Measurements from ENCODE around the gene TMEM119.
"Not testable (repeated sequence)": the region's sequence is repeated elsewhere in the genome, so short reads cannot be mapped to it uniquely, and the experiment has no call there.

TMEM119 gene

DNA sequence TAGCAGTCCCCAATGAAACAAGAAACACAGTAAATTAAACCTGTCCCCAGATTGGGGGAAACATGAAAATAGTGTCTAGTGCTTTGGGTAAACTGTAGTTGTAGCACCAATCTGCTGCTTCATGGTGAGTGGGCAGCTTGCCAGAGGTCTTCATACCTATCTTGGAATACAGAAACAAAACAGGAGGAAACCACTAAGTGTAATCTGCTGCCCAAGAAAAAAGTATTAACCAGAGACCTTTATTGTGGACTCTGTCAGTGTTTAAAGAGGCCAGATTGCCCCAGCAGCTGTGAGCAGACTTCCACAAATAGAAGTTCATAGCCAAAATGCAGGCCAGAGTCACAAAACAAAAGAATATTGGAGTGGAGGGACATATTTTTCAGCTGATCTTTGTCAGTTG, 33.2 kb downstream of the TMEM119 start:
- no peak for DNase-seq

DNA sequence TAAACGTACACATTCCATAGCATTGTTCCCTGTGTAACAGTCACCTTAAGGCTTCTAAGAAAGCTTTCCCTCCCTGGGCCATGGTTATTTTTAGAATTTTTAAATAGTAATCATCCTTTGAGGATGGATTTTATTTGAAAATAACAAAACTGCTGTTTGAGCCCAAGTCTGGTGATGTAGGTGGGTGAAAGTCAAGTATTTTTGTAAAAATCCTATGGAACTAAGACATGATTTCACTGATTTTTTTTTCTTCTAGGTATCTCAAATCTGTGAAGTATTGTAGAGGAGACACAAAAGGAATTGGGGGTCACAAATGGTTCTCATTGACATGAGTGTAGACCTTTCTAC, 34.1 kb downstream of the TMEM119 start:
- DNase-seq, result no peak

DNA sequence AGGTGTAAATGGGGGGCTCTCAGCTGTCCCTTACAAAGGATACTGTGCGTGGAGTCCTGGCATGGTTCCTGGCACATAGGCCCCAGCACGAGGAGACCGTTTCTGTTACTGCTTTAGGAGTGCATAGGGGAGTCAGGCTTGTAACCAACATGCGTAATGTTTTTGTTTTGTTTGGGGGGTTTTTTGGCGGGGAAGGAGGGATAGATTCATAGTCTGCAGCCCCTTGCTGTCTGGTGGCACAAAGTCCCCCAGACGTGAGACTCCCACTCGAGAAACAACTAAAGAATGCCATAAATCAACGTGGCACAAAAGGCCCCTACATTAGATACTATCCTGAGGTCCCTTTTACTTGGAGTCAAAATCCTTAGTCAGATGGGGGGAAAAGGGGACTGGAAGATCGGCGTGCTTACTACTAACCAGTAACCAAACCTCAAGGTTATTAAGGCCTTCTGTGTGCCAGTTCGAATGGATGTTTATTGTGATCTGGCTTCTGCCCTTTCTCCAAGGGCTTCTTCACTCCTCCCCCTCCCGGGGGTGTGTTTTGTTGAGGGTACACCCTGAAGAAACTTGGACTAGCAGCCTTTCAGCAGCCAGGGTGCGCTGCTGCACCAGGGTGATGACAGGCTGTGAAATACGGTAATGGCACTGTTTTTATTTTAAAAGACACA, 34.6 kb downstream of the TMEM119 start:
- peak; percentile 88 to 93 (median 93) for DNase-seq

DNA sequence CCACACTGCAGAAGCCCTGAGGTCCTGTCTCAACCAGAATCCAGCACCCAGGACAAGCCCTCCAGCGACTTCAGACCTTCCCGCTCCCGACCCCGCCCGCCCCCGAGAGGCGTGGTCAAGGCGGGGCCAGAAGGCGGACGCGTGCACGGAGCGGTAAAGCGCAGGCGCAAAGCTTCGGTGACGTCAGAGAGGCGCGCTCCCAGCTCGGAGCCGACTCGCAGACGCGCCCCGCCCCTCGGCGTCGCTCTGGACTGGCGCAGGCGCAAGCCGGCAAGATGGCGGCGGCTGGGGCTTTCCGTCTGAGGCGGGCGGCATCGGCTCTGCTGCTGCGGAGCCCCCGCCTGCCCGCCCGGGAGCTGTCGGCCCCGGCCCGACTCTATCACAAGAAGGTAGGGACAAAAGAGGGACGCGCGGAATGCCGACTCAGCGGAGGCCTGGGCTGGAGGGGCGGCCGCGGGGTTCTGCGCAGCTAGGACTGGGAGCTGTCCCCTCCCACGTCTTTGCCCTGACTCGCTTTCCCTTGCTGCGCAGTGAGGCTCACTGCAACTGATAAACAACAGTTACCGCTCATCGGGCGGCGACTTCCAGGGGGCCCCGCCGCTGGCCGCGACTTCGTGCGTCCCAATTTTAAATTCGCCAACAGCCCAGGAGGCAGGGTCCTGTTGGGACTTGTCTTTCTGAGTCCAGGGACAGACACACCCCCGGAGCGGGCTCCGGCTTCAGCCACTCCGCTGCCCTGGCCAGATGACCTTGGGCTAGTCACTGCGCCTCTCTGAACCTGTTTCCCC, 35.3 kb downstream of the TMEM119 start, which contains the start of gene ISCU:
ISCU (plus strand) TSS at position 249 of the 788 bp plus-strand sequence; CDS start at position 276, 27 bp downstream.
- peak; percentile 99 for DNase-seq

DNA sequence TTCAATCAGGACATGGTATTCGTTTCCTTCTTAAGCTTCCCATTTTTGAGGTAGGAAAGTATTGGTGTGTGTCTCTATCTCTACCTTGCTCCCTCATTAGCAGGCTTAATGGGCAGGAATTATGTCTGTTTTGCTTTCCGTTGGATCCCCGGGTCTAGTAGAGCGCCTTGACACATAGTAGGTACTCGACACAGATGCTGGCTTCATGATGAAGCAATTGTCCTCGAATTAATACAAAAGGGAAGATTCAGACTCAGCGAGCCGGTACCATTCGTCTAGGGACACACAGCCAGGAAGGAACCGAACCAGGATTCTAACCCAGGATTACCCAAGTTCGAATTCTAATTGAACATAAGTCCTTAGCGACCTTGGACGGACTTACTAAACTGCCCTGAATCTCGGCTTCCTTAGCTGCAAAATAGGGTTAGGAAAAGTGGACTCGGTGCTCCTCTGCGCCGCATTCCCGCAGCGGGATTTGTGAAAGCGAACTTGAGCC, 36.0 kb downstream of the TMEM119 start:
- peak in 1 of 4 experiments; percentile 18 for DNase-seq

DNA sequence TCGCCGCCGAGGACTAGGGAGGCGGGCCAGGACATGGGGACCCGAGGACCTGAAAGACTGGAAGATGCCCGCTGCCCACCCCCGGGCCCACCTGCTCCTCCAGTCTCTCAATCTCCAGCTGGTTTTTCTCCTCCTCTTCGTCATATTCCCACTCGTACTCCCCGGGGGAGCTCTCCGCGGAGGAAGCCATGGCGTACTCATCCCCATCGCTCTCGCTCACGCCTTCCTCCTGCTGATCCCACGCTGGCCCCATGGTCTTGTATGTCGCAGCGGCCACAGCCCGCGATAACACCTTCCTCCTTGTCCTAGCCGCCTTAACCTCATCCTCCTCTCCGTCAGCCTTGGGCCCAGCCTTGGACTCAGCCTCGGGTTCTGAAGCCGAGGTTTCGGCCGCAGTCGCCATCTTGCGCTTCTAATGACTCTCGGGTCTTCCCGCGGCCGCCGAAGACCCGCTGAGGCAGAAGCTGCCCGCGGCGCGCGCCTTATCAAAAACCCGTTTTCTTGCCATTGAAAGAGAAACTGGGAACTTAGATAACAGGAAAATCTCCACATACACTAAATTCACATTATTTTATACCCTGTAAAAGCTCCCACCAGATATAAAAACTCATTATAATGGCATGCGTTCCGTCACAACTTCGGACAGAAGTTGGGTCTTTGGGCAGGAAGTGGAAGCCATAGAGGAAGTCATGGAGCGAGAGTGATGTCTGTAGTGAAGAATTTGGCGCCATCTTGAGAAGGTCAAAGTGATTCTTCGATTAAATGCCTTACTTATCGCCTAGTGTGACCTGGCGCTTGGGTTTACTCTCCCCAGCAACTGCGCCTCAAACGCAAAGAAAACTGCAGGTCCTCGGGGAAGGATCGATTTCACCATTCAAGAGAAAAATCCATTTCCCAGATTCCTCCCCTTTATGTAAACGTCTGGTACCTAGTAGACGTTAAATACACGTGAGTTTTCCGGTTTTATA, 36.8 kb downstream of the TMEM119 start, which contains the start of gene SART3:
SART3 (minus strand) TSS at position 422 of the 968 bp plus-strand sequence; CDS start at position 403, 19 bp downstream.
- peak; percentile 89 to 94 (median 92) for DNase-seq

DNA sequence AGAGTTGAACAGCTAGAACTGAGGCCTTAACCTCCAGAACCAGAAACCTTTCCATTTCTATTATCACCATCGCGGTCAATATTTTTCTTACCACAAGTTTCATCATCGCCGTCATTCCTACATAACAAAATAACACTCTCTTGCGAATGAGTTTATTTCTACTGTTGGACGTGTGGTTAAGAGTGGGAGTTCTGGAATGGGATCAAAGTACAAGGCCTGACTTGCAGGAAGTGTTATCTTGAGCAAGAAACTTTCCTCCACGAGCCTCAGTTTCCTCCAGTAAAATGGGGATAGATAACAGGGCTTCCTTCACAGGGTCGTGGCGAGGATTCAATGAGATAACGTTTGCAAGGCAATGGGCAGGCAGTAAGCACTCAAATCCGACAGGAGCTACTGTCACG, 37.6 kb downstream of the TMEM119 start:
- DNase-seq, result peak; percentile 26 to 57 (median 42)

DNA sequence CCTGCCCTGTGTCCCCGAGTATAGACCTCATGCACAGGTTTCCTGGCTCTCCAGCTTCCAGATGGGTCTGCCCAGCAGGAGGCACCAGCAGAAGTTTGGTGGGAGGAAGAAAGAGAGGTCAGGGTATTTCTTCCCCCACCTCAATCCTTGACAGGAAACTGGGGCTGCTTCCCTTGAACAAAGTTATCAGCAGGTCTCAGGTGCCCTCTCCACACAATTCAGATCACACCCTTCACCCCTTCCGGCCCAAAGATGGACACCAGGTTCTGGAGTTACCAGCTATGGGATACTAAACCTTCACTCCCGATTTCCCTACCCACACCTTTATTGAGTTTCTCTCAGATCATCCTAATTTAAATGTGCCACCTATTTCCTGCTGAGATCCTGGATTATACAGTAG, 38.1 kb downstream of the TMEM119 start:
- no peak for DNase-seq

DNA sequence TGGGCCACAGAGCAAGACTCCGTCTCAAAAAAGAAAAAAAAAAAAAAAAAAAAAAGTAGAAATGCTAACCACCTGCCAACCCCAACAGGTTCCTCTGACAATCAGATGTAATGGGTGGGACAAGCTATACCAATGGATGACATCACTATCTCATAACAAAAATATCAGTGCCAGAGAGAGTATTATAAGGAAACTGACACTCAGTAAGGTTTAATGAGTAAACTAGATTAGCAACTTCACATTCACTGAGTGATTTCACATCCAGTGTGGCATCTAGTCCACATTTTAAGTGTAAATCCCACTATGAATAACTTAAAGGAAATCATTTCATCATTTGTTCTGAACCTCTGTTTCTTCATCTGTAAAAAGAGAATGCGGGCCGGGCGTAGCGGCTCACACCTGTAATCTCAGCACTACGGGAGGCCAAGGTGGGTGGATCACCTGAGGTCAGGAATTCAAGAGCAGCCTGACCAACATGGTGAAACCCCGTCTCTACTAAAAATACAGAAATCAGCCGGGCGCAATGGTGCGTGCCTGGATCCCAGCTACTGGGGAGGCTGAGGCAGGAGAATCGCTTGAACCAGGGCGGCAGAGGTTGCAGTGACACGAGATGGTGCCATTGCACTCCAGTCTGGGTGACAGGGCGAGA, 38.8 kb downstream of the TMEM119 start:
- DNase-seq, result no peak

DNA sequence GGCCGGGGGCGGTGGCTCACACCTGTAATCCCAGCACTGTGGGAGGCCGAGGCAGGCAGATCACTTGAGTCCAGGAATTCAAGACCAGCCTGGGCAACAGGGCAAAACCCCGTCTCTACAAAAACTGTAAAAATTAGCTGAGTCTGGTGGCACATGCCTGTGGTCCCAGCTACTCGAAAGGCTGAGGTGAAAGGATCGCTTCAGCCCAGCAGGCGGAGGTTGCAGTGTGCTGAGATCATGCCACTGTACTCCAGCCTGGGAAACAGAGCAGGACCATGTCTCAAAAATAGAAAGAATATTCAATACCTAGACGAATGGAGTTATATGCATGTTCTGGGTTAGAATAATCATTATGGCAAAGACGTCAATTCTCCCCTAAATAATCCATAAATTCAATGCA, 42.5 kb downstream of the TMEM119 start:
- DNase-seq, result not testable (repeated sequence)

DNA sequence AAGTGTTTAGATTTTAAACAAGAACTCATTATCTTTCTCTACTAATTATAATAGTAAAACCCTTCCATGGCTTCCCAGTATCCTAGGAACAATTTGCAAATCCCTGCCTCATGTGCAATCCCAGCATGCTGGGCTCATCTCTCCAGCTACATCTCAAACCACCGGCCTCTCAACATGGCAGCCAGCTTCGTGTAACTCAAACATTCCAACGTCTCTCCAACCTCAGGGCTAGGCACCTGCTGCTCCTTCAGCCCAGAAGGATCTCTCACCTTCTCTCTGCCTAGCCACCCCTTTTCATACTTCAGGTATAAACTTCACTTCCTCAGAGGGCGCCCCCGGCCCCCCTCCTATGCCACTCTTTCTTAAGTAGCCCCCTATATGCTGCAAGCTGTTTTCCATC, 44.1 kb downstream of the TMEM119 start:
- DNase-seq, result no peak

DNA sequence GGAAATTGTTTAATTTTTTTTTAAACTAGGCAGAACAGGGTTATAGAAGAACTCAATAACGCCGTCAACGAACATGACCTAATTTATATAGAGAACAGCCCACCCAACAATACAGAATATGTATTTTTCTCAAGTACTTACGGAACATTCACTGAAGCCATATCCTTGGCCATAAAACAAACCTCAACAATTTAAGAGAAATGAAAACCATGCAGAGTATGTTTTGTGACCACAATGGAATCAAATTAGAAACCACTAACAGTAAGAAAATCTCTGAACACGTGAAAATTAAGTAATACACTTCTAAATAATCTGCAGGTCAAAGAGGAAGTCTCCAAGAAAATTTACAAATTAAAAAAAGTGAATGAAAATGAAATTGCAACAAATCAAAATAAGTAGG, 46.3 kb downstream of the TMEM119 start:
- DNase-seq, result peak in 2 of 4 experiments; percentile 12 to 17

DNA sequence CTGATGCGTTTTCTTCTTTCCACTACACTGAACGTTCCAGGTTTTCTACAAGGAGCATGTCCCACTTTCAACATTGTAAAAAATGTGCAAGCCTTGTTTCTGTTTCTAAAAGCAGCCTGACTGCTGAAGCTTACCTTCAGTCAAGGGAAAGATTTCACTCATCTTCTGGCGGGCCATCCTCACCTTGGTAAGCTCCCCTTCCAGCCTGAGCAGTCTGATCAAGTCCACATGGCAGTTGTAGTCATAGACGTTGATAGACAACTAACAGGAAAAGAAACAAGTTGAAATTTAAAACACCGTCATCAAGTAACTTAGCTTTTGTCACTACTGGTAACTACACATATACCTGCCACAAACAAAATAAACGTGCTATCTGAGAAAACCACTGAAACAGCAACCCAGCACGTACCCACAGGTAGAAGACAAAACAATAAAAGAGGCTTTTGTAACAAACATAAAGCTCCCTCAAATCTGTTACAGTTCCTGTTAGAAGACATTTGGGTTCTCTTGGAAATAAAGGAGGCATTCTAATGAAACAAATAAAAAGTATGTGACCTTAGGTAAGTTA, 48.8 kb downstream of the TMEM119 start:
- no peak for DNase-seq

DNA sequence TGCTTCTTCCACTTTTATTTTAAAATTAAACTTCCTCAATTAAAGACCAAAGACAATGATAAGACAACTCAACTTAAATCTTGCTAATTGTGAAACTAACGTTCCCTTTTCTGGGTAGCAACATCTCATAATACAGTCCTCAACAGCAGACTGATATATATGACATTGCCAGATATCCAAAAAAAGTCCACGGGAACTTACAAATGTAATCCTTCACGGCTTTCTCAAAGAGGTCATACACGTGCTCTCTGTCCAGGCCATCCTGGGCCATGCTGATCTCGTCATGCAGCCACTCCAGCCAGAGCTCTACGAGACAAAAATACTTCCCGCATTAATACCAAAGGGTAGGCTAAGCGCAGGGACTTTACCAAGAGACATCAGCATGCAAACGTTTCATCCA, 50.2 kb downstream of the TMEM119 start:
- peak; percentile 17 to 79 (median 60) for DNase-seq

DNA sequence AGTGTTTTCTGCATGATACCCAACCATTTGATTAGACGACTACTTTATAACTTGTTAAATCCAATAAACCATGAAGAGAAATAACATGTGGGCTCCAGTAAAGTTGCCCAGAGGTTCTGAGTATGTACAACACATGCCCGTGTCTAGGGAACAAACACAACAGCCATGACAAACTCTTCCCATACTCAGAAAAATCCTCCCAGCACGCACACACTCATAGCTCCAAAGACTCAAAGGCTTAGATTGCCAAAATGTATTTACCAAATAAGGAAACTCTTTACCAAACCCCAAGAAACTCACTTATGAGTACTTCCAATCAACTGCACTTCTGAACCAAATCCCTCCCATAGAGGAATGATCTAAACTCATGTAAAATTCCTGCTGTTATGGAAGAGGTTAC, 54.2 kb downstream of the TMEM119 start:
- DNase-seq, result no peak

DNA sequence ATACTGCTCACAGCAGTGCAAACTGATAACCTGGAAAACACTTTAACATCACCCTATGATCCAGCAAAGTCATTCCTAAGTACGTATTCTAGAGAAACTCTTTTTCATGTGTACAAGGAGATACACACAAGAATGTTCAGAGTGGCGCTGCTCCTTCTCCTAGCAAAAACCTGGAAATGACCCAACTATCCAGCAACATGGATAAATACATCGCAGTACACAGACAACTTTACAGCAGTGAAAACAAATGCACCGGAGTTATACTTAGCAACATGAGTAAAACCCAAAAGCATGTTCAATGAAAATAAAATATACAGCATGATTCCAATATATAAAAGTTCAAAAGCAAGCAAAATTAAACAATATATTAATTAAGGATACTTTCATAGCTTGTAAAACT, 55.6 kb downstream of the TMEM119 start:
- DNase-seq, result no peak

All from suppressor macrophage (primary cell).